ENCODE measurements around the gene PRSS23. TPM values are rescaled to one million over a fixed set of nuclear protein-coding genes. Genes with fewer than 3 reads are reported as not detected.
A peak's percentile ranks its signal among the peaks of the same experiment; 100 is the strongest.

The PRSS23 gene
- total and polyA plus RNA-seq, 7 donors = 2.3 to 17.8 (median 4.4) TPM

DNA sequence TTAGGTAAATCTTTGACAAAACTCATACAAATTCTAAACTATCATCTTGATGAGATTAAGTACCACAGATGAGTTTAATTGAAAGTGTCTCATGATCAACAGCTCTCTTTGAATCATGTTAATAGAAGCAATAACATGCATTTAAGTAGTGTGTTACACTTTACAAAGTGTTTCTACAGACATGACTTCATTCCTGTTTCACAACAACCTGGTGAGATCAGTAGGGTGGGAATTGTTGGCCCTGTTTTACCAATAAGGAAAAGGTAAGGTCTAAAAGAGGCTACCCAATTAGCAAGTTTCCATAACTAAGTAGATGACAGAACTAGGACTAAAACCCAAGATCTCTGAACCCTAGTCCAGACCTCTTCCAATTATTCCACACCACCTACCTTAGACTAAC is 12.7 kb upstream of the PRSS23 start:
- no peak for TF ChIP-seq CTCF (IDR thresholded peaks at IDR 0.05)
- no peaks in the 10 kb centered on the region for H3K36me3 ChIP-seq (ENCODE audit: insufficient read depth in 1 of 2, low read depth in 1 of 2)
- H3K4me3 ChIP-seq = no peak overlapping the region
- intact Hi-C loops (cut with DNase I) = no loop called here
- H3K27me3 ChIP-seq (ENCODE audit: insufficient read depth in 3 of 3, low read length in 2 of 3) = no peaks in the 10 kb centered on the region
- H3K27ac ChIP-seq = no peak overlapping the region
- DNase-seq (no peak), ATAC-seq (no peak)
- H3K4me1 ChIP-seq = peaks cover 20% of the 10 kb centered on the region
- no peaks in the 10 kb centered on the region for H3K9me3 ChIP-seq

DNA sequence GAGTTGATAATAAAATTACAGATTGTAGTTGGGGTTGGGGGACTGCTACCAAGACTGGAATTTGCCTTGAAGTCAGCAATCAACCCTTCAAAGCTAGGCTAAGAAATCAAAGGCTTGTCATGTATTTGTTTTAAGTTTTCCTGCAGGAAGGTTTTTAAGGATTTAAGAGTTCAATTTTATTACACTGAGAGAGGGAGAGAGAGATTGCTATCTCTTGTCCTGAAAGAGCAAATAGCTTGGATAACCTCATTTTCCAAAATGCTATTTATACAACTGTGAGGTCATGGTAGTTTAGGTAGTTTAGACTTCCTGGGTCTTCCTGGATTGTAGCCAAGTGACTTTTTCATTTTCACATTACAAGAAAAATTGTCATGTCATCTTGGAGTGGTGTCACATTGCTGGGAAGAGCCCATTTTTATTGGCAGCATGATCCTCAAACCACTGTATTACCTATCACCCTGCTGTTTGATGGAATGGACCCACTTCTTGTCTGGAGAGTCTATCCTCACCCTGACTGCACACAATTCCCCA is 10.1 kb upstream of the PRSS23 start:
- H3K9me3 ChIP-seq = no peaks in the 10 kb centered on the region
- DNase-seq (no peak), ATAC-seq (no peak)
- peaks cover 23% of the 10 kb centered on the region for H3K4me1 ChIP-seq
- H3K4me3 ChIP-seq = no peak overlapping the region
- intact Hi-C loops (cut with DNase I) = no loop called here
- no peaks in the 10 kb centered on the region for H3K36me3 ChIP-seq (ENCODE audit: insufficient read depth in 1 of 2, low read depth in 1 of 2)
- H3K27me3 ChIP-seq (ENCODE audit: insufficient read depth in 3 of 3, low read length in 2 of 3) = no peaks in the 10 kb centered on the region
- TF ChIP-seq CTCF (IDR thresholded peaks at IDR 0.05) = no peak
- H3K27ac ChIP-seq = peak overlapping the region; percentile 72

- DNase-seq (no peak), ATAC-seq (peak; percentile 40 to 75 (median 69))
- intact Hi-C loops (cut with DNase I) = no loop called here
- Histone ChIP-seq H3K4me1 (peaks cover 23% of the 10 kb centered on the region), H3K27me3 (ENCODE audit: insufficient read depth in 3 of 3, low read length in 2 of 3) (no peaks in the 10 kb centered on the region), H3K27ac (peak overlapping the region; percentile 72), H3K9me3 (no peaks in the 10 kb centered on the region), H3K36me3 (ENCODE audit: insufficient read depth in 1 of 2, low read depth in 1 of 2) (no peaks in the 10 kb centered on the region), H3K4me3 (peak overlapping the region; percentile 41)
- 48 to 70% (median 54%) methylated on average over 5 of the region's 5 CpGs for WGBS, 3 donors
- TF ChIP-seq CTCF (IDR thresholded peaks at IDR 0.05) = no peak
Observed at GRCh38 chr11:86790867-86791849, 9.2 kb upstream of the PRSS23 start.

- no peak for TF ChIP-seq CTCF (IDR thresholded peaks at IDR 0.05)
- peak; percentile 43 to 67 (median 54) for ATAC-seq
- H3K9me3 ChIP-seq = no peaks in the 10 kb centered on the region
- no peak for DNase-seq
- H3K27me3 ChIP-seq (ENCODE audit: insufficient read depth in 3 of 3, low read length in 2 of 3) = no peaks in the 10 kb centered on the region
- 4 to 41% (median 22%) methylated on average over 3 of the region's 3 CpGs for WGBS, 3 donors
- H3K4me3 ChIP-seq = peak overlapping the region; percentile 41
- intact Hi-C loops (cut with DNase I) = no loop called here
- H3K27ac ChIP-seq = peak overlapping the region; percentile 72
- peaks cover 23% of the 10 kb centered on the region for H3K4me1 ChIP-seq
- H3K36me3 ChIP-seq (ENCODE audit: insufficient read depth in 1 of 2, low read depth in 1 of 2) = no peaks in the 10 kb centered on the region
Observed at GRCh38 chr11:86792150-86792549, 8.2 kb upstream of the PRSS23 start.

All from psoas muscle (tissue), 8 donors.